ENCODE measurements around the gene IMMP2L. TPM values are rescaled to one million over a fixed set of nuclear protein-coding genes. Genes with fewer than 3 reads are reported as not detected.

Gene IMMP2L
- total and polyA plus RNA-seq, 4 donors = 24.3 to 32.9 (median 26.8) TPM

GRCh38 chr7:110863258-110863657 lies 699.0 kb downstream of the IMMP2L start:
- Histone ChIP-seq H3K4me3 (ENCODE audit: low read length in 2 of 2) (no peak overlapping the region), H3K27ac (ENCODE audit: low read depth in 1 of 2, low read length in 2 of 2) (no peak overlapping the region), H3K27me3 (ENCODE audit: control insufficient read depth in 1 of 2, insufficient read depth in 2 of 2, low read length in 1 of 2) (no peaks in the 10 kb centered on the region), H3K9me3 (ENCODE audit: control insufficient read depth, low read length) (no peaks in the 10 kb centered on the region), H3K36me3 (ENCODE audit: control insufficient read depth in 1 of 2, insufficient read depth in 2 of 2, low read length in 1 of 2) (no peaks in the 10 kb centered on the region), H3K4me1 (ENCODE audit: control insufficient read depth in 1 of 2, insufficient read depth in 2 of 2, low read length in 2 of 2) (peaks cover 2 to 6% of the 10 kb centered on the region in 2 donors)
- no peak for DNase-seq
- WGBS, 2 donors = 95 to 98% methylated on average over 2 of the region's 2 CpGs
- ATAC-seq (ENCODE audit: low FRiP score) = no peak
- intact Hi-C loops (cut with DNase I) = no loop called here

- Histone ChIP-seq H3K9me3 (ENCODE audit: control insufficient read depth, low read length) (no peaks in the 10 kb centered on the region), H3K36me3 (ENCODE audit: control insufficient read depth in 1 of 2, insufficient read depth in 2 of 2, low read length in 1 of 2) (no peaks in the 10 kb centered on the region), H3K27ac (ENCODE audit: low read depth in 1 of 2, low read length in 2 of 2) (no peak overlapping the region), H3K4me3 (ENCODE audit: low read length in 2 of 2) (no peak overlapping the region), H3K27me3 (ENCODE audit: control insufficient read depth in 1 of 2, insufficient read depth in 2 of 2, low read length in 1 of 2) (no peaks in the 10 kb centered on the region), H3K4me1 (ENCODE audit: control insufficient read depth in 1 of 2, insufficient read depth in 2 of 2, low read length in 2 of 2) (no peaks in the 10 kb centered on the region)
- ATAC-seq (ENCODE audit: low FRiP score) (no peak), DNase-seq (no peak)
- intact Hi-C loops (cut with DNase I) = no loop called here
- 95 to 96% methylated on average over 4 of the region's 4 CpGs for WGBS, 2 donors
These were observed 701.1 kb downstream of the IMMP2L start for GRCh38 chr7:110861163-110861562.

- Histone ChIP-seq H3K4me1 (ENCODE audit: control insufficient read depth in 1 of 2, insufficient read depth in 2 of 2, low read length in 2 of 2) (no peaks in the 10 kb centered on the region), H3K36me3 (ENCODE audit: control insufficient read depth in 1 of 2, insufficient read depth in 2 of 2, low read length in 1 of 2) (no peaks in the 10 kb centered on the region), H3K4me3 (ENCODE audit: low read length in 2 of 2) (no peak overlapping the region), H3K27me3 (ENCODE audit: control insufficient read depth in 1 of 2, insufficient read depth in 2 of 2, low read length in 1 of 2) (no peaks in the 10 kb centered on the region), H3K27ac (ENCODE audit: low read depth in 1 of 2, low read length in 2 of 2) (no peak overlapping the region), H3K9me3 (ENCODE audit: control insufficient read depth, low read length) (no peaks in the 10 kb centered on the region)
- intact Hi-C loops (cut with DNase I) = no loop called here
- DNase-seq (no peak), ATAC-seq (ENCODE audit: low FRiP score) (no peak)
These were observed 705.2 kb downstream of the IMMP2L start for GRCh38 chr7:110857106-110857505.

DNA sequence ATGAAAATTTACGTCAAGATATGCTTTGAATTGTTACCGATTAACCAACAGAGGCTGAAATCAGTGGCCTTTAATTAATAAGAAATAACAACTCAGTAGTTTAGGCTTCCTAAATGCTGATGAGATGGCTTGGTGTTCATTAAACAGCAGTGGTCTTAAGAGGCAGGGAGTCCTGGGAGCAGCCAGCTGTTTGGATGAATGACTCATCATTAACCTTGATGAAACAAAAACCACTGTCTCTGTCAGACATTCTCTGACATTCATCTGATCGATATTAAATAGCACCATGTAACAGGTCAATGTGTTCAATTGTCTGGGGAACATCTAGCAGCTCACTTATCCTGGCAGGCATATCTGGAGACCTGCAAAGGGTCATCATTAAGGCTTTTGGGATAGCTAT lies 705.6 kb downstream of the IMMP2L start:
- no peak for ATAC-seq (ENCODE audit: low FRiP score)
- whole genome bisulfite sequencing, 2 donors = 93 to 98% methylated on average over 3 of the region's 3 CpGs
- intact Hi-C loops (cut with DNase I) = no loop called here
- H3K27me3 ChIP-seq (ENCODE audit: control insufficient read depth in 1 of 2, insufficient read depth in 2 of 2, low read length in 1 of 2) = no peaks in the 10 kb centered on the region
- no peaks in the 10 kb centered on the region for H3K9me3 ChIP-seq (ENCODE audit: control insufficient read depth, low read length)
- no peak overlapping the region for H3K27ac ChIP-seq (ENCODE audit: low read depth in 1 of 2, low read length in 2 of 2)
- no peaks in the 10 kb centered on the region for H3K36me3 ChIP-seq (ENCODE audit: control insufficient read depth in 1 of 2, insufficient read depth in 2 of 2, low read length in 1 of 2)
- H3K4me1 ChIP-seq (ENCODE audit: control insufficient read depth in 1 of 2, insufficient read depth in 2 of 2, low read length in 2 of 2) = no peaks in the 10 kb centered on the region
- no peak for DNase-seq
- no peak overlapping the region for H3K4me3 ChIP-seq (ENCODE audit: low read length in 2 of 2)

GRCh38 chr7:110854651-110855050 lies 707.6 kb downstream of the IMMP2L start:
- H3K4me3 ChIP-seq (ENCODE audit: low read length in 2 of 2) = no peak overlapping the region
- H3K27me3 ChIP-seq (ENCODE audit: control insufficient read depth in 1 of 2, insufficient read depth in 2 of 2, low read length in 1 of 2) = no peaks in the 10 kb centered on the region
- WGBS, 2 donors = 36 to 37% methylated on average over 2 of the region's 2 CpGs
- ATAC-seq (ENCODE audit: low FRiP score) (no peak), DNase-seq (no peak)
- no peaks in the 10 kb centered on the region for H3K9me3 ChIP-seq (ENCODE audit: control insufficient read depth, low read length)
- intact Hi-C loops (cut with DNase I) = no loop called here
- H3K27ac ChIP-seq (ENCODE audit: low read depth in 1 of 2, low read length in 2 of 2) = no peak overlapping the region
- H3K36me3 ChIP-seq (ENCODE audit: control insufficient read depth in 1 of 2, insufficient read depth in 2 of 2, low read length in 1 of 2) = no peaks in the 10 kb centered on the region
- no peaks in the 10 kb centered on the region for H3K4me1 ChIP-seq (ENCODE audit: control insufficient read depth in 1 of 2, insufficient read depth in 2 of 2, low read length in 2 of 2)

DNA sequence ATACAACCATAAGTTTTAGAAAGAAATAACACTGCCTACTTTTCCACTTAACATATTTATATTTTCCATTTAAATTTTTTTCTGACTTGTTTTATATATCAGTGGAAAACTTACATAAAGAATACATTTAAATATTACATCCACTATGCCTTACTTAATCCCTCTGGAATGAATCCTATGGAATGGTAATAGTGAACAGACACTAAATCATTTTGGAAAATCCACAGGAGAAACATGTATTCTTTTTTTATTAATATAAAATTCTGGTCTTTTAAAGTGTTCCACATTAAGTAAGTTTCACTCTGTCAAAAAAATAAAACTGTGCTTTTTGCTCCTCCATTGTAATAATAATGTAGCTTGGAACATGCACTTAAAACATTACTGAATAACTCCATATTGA lies 708.1 kb downstream of the IMMP2L start:
- Histone ChIP-seq H3K36me3 (ENCODE audit: control insufficient read depth in 1 of 2, insufficient read depth in 2 of 2, low read length in 1 of 2) (no peaks in the 10 kb centered on the region), H3K4me3 (ENCODE audit: low read length in 2 of 2) (no peak overlapping the region), H3K27me3 (ENCODE audit: control insufficient read depth in 1 of 2, insufficient read depth in 2 of 2, low read length in 1 of 2) (no peaks in the 10 kb centered on the region), H3K4me1 (ENCODE audit: control insufficient read depth in 1 of 2, insufficient read depth in 2 of 2, low read length in 2 of 2) (no peaks in the 10 kb centered on the region), H3K9me3 (ENCODE audit: control insufficient read depth, low read length) (no peaks in the 10 kb centered on the region), H3K27ac (ENCODE audit: low read depth in 1 of 2, low read length in 2 of 2) (no peak overlapping the region)
- ATAC-seq (ENCODE audit: low FRiP score) (no peak), DNase-seq (no peak)
- intact Hi-C loops (cut with DNase I) = no loop called here

DNA sequence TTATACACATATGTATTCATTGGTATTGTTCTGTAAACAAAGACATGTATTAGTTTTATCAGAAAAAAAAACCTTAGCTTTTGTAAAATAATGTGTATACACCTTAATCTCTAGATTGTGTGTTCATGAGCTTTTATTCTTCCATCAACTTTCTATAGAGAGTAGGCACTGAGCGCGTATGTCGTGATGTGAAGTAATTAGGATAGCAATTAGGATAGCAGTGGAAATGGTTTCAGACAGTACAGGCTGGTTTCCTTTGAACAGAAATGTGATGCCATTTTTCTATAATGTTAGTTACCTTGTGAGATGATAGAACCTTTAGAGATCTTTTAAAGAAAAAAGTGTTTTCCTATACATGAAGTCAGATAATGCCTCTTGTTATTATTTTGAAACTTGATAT lies 709.0 kb downstream of the IMMP2L start:
- ATAC-seq (ENCODE audit: low FRiP score) = no peak
- 82 to 98% methylated on average over 3 of the region's 3 CpGs for WGBS, 2 donors
- Histone ChIP-seq H3K9me3 (ENCODE audit: control insufficient read depth, low read length) (no peaks in the 10 kb centered on the region), H3K27me3 (ENCODE audit: control insufficient read depth in 1 of 2, insufficient read depth in 2 of 2, low read length in 1 of 2) (no peaks in the 10 kb centered on the region), H3K4me1 (ENCODE audit: control insufficient read depth in 1 of 2, insufficient read depth in 2 of 2, low read length in 2 of 2) (no peaks in the 10 kb centered on the region), H3K36me3 (ENCODE audit: control insufficient read depth in 1 of 2, insufficient read depth in 2 of 2, low read length in 1 of 2) (no peaks in the 10 kb centered on the region), H3K27ac (ENCODE audit: low read depth in 1 of 2, low read length in 2 of 2) (no peak overlapping the region), H3K4me3 (ENCODE audit: low read length in 2 of 2) (no peak overlapping the region)
- DNase-seq = no peak
- intact Hi-C loops (cut with DNase I) = no loop called here

DNA sequence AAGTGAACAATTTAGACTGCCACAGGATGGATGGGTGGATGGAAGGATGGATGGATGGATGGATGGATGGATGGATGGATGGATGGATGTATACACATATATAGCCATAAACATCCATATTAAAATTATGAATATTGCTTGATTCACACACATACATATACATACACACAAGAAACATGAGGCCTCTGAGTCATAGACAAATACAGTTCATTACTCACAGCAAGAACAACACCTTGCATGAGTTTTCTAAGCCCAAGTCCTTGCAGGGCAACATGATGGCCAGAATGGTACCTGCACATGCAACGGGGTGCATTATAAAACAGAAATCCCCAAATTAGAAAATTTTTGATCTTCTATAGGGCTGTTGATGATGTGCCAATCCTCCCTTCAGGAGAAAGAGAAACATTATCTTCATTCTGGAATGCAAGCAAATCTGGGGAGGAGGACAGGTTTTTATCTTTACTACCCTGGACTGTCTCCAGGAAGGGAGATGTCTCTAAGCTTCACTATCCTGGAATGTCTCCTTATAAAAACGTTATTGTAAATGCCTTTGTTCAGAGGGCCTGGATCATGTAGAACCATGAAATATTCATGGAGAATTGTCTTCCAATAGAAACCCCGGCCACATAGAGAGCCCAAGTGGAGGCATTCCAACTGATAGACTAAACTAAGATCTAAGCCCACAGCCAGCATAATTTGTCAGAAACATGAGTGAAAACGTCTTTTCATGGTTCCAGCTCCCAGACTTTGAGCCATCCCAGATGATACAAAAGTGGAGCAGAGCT lies 709.9 kb downstream of the IMMP2L start:
- no peak for DNase-seq
- no peak for ATAC-seq (ENCODE audit: low FRiP score)

GRCh38 chr7:110850224-110850623 lies 712.1 kb downstream of the IMMP2L start:
- 90 to 91% methylated on average over 3 of the region's 3 CpGs for WGBS, 2 donors

More for the DNA sequence above, 709.9 kb downstream of the IMMP2L start:
- intact Hi-C loops (cut with DNase I) = no loop called here
- WGBS, 2 donors = 78 to 79% methylated on average over 4 of the region's 4 CpGs
- Histone ChIP-seq H3K36me3 (ENCODE audit: control insufficient read depth in 1 of 2, insufficient read depth in 2 of 2, low read length in 1 of 2) (no peaks in the 10 kb centered on the region), H3K27me3 (ENCODE audit: control insufficient read depth in 1 of 2, insufficient read depth in 2 of 2, low read length in 1 of 2) (no peaks in the 10 kb centered on the region), H3K27ac (ENCODE audit: low read depth in 1 of 2, low read length in 2 of 2) (no peak overlapping the region), H3K4me3 (ENCODE audit: low read length in 2 of 2) (no peak overlapping the region), H3K9me3 (ENCODE audit: control insufficient read depth, low read length) (no peaks in the 10 kb centered on the region), H3K4me1 (ENCODE audit: control insufficient read depth in 1 of 2, insufficient read depth in 2 of 2, low read length in 2 of 2) (no peaks in the 10 kb centered on the region)

More at GRCh38 chr7:110850224-110850623, 712.1 kb downstream of the IMMP2L start:
- intact Hi-C loops (cut with DNase I) = no loop called here
- no peak for DNase-seq
- Histone ChIP-seq H3K36me3 (ENCODE audit: control insufficient read depth in 1 of 2, insufficient read depth in 2 of 2, low read length in 1 of 2) (no peaks in the 10 kb centered on the region), H3K9me3 (ENCODE audit: control insufficient read depth, low read length) (no peaks in the 10 kb centered on the region), H3K27ac (ENCODE audit: low read depth in 1 of 2, low read length in 2 of 2) (no peak overlapping the region), H3K27me3 (ENCODE audit: control insufficient read depth in 1 of 2, insufficient read depth in 2 of 2, low read length in 1 of 2) (no peaks in the 10 kb centered on the region), H3K4me1 (ENCODE audit: control insufficient read depth in 1 of 2, insufficient read depth in 2 of 2, low read length in 2 of 2) (no peaks in the 10 kb centered on the region), H3K4me3 (ENCODE audit: low read length in 2 of 2) (no peak overlapping the region)
- ATAC-seq (ENCODE audit: low FRiP score) = no peak
